Measurements from ENCODE around the gene RTEL1.
A peak's percentile ranks its signal among the peaks of the same experiment; 100 is the strongest.
"Not testable (repeated sequence)": the region's sequence is repeated elsewhere in the genome, so short reads cannot be mapped to it uniquely, and the experiment has no call there.

RTEL1 gene

GRCh38 chr20:63671695-63672094, 13.6 kb downstream of the RTEL1 start:
- not testable (repeated sequence) for DNase-seq

- DNase-seq = no peak
Measured at GRCh38 chr20:63672666-63673065, 14.6 kb downstream of the RTEL1 start.

- DNase-seq = no peak
Measured at GRCh38 chr20:63673951-63674350, 15.8 kb downstream of the RTEL1 start.

GRCh38 chr20:63675681-63676368, 17.7 kb downstream of the RTEL1 start:
- no peak for DNase-seq

- DNase-seq = no peak
Measured at GRCh38 chr20:63678071-63678470, 20.0 kb downstream of the RTEL1 start.

GRCh38 chr20:63678667-63679465, 20.8 kb downstream of the RTEL1 start:
- DNase-seq = no peak

GRCh38 chr20:63679799-63680305, 21.7 kb downstream of the RTEL1 start:
- DNase-seq = no peak

- DNase-seq = no peak
Measured at GRCh38 chr20:63680427-63680826, 22.3 kb downstream of the RTEL1 start.

- no peak for DNase-seq
Measured at GRCh38 chr20:63680857-63681608, 22.9 kb downstream of the RTEL1 start.

GRCh38 chr20:63681609-63682142, 23.6 kb downstream of the RTEL1 start:
- DNase-seq = no peak

- peak; percentile 19 to 29 for DNase-seq
Measured at GRCh38 chr20:63682384-63683139, 24.4 kb downstream of the RTEL1 start.

GRCh38 chr20:63685269-63686026, 27.3 kb downstream of the RTEL1 start:
- DNase-seq = no peak

GRCh38 chr20:63686094-63686491, 28.0 kb downstream of the RTEL1 start:
- DNase-seq = no peak

- peak; percentile 89 to 91 for DNase-seq
Measured at GRCh38 chr20:63686492-63687321, 28.6 kb downstream of the RTEL1 start.

GRCh38 chr20:63687419-63688178, 29.5 kb downstream of the RTEL1 start:
- no peak for DNase-seq

- no peak for DNase-seq
Measured at GRCh38 chr20:63688228-63689045, 30.3 kb downstream of the RTEL1 start.

- no peak for DNase-seq
Measured at GRCh38 chr20:63689046-63690002, 31.2 kb downstream of the RTEL1 start.
